A549 (cell line): ENCODE results near the gene NAA20. TPM values are rescaled to one million over a fixed set of nuclear protein-coding genes. Genes with fewer than 3 reads are reported as not detected.

ENCODE experiments used
- ATAC-seq, 2 experiments: fragments of 200-7000 bp in 1 of 2; fragments of >200 bp in 1 of 2; cut with Nextera tagmentation in 1 of 2; cut with Tn5 transposase in 1 of 2; 3 replicates each; pipeline versions ENCODE4 v1.8.0 to v1.9.1; 2018 to 2020; ENCODE audit warnings: mild to moderate bottlenecking in 1 of 2, moderate library complexity in 1 of 2
- CTCF ChIA-PET: fragments of 300-600 bp; sonication (Branson Sonifier 250); formaldehyde crosslinking; extraction: SDS; loops from one replicate; lab custom pipeline; 2021; ENCODE audit warnings: antibody characterized with exemption, inconsistent platforms; lab: Yijun Ruan, JAX
- POLR2A ChIA-PET: fragments of 350-600 bp; formaldehyde crosslinking; extraction: SDS; loops from one replicate; lab custom pipeline; 2021; ENCODE audit warnings: antibody characterized with exemption, inconsistent platforms; lab: Yijun Ruan, JAX
- DNase-seq, 2 experiments: peaks; one replicate each; pipeline versions ENCODE4 v3.0.0 to v3.0.0-alpha.2; 2011 to 2016; ENCODE audit warnings: low read depth in 1 of 2, low spot score in 1 of 2
- FAIRE-seq: peaks from 2 replicates; lab custom pipeline; 2011; peaks lifted over from hg19 to GRCh38; lab: Jason Lieb, UNC
- H3K27ac ChIP-seq, 2 experiments: fragments of >200 bp; sonication (Bioruptor Twin); formaldehyde crosslinking; 3 replicates each; pipeline ENCODE4 v1.5.1; 2016 to 2017
- H3K4me1 ChIP-seq: fragments of >200 bp; sonication (Bioruptor Twin); formaldehyde crosslinking; 3 replicates; pipeline ENCODE4 v1.6.1; 2016
- H3K4me2 ChIP-seq: fragments of >200 bp; sonication (Bioruptor Twin); formaldehyde crosslinking; 3 replicates; pipeline ENCODE4 v1.6.1; 2016
- H3K4me3 ChIP-seq: fragments of >200 bp; sonication (Bioruptor Twin); formaldehyde crosslinking; 3 replicates; pipeline ENCODE4 v1.5.1; 2016
- H3K9me3 ChIP-seq: fragments of >200 bp; sonication (Bioruptor Twin); formaldehyde crosslinking; 3 replicates; pipeline ENCODE4 v1.6.1; 2016
- ATOH8 ChIP-seq: fragments of 250-450 bp; sonication (Bioruptor Pico); IDR thresholded peaks from 2 replicates; pipeline ENCODE4 v1.5.0; 2020; ENCODE audit warnings: low read depth, mild to moderate bottlenecking, moderate library complexity
- CHD2 ChIP-seq: fragments of 150-350 bp; IDR thresholded peaks from 2 replicates; pipeline ENCODE4 v1.6.1; 2014; ENCODE audit warnings: low read length; ENCODE audit not compliant: partially characterized antibody
- CTCF ChIP-seq: fragments of >200 bp; sonication (Bioruptor Twin); formaldehyde crosslinking; IDR thresholded peaks from 3 replicates; pipeline ENCODE4 v1.5.1; 2016
- EHF ChIP-seq: fragments of 250-450 bp; sonication (Bioruptor Pico); IDR thresholded peaks from 2 replicates; pipeline ENCODE4 v1.5.0; 2020; ENCODE audit warnings: mild to moderate bottlenecking
- EHMT2 ChIP-seq: fragments of 200-600 bp; sonication (generic); IDR thresholded peaks from 2 replicates; pipeline ENCODE4 v1.6.1; 2016; ENCODE audit warnings: antibody characterized with exemption, low read depth, mild to moderate bottlenecking, moderate library complexity
- ELK1 ChIP-seq: fragments of 150-350 bp; IDR thresholded peaks from 2 replicates; pipeline ENCODE4 v1.6.1; 2014; ENCODE audit warnings: low read depth, mild to moderate bottlenecking, low read length
- FOSB ChIP-seq: fragments of 250-450 bp; sonication (Bioruptor Pico); IDR thresholded peaks from 2 replicates; pipeline ENCODE4 v1.5.0; 2020; ENCODE audit warnings: mild to moderate bottlenecking, moderate library complexity
- FOSL2 ChIP-seq, 2 experiments: fragments of 450-650 bp in 1 of 2; fragments of >200 bp in 1 of 2; sonication (Bioruptor Twin) in 1 of 2; formaldehyde crosslinking; IDR thresholded peaks; 2 replicates each; pipeline versions ENCODE4 v1.5.0 to v1.6.1; 2016 to 2020; ENCODE audit warnings: mild to moderate bottlenecking in 1 of 2, moderate library complexity in 1 of 2
- FOXS1 ChIP-seq: fragments of 250-450 bp; sonication (Bioruptor Pico); IDR thresholded peaks from 2 replicates; pipeline ENCODE4 v1.5.0; 2020; ENCODE audit warnings: mild to moderate bottlenecking, moderate library complexity
- HMGXB4 ChIP-seq: fragments of 250-450 bp; sonication (Bioruptor Pico); IDR thresholded peaks from 2 replicates; pipeline ENCODE4 v1.5.0; 2021; ENCODE audit warnings: mild to moderate bottlenecking, moderate library complexity, borderline replicate concordance
- HOXB5 ChIP-seq: fragments of 250-450 bp; sonication (Bioruptor Pico); IDR thresholded peaks from 2 replicates; pipeline ENCODE4 v1.5.0; 2020; ENCODE audit warnings: mild to moderate bottlenecking, moderate library complexity
- KDM1A ChIP-seq: fragments of 200-600 bp; sonication (generic); IDR thresholded peaks from 2 replicates; pipeline ENCODE4 v1.6.1; 2016; ENCODE audit warnings: low read depth, mild to moderate bottlenecking
- KDM5A ChIP-seq: fragments of 200-600 bp; sonication (generic); IDR thresholded peaks from 2 replicates; pipeline ENCODE4 v1.6.1; 2016; ENCODE audit warnings: antibody characterized with exemption, mild to moderate bottlenecking
- MAFK ChIP-seq: fragments of 450-650 bp; IDR thresholded peaks from 2 replicates; pipeline ENCODE4 v1.6.1; 2014; ENCODE audit not compliant: partially characterized antibody
- MAX ChIP-seq: IDR thresholded peaks from 2 replicates; pipeline ENCODE4 v1.6.1; 2012
- MAZ ChIP-seq: fragments of 150-350 bp; IDR thresholded peaks from 2 replicates; pipeline ENCODE4 v1.6.1; 2014; ENCODE audit warnings: antibody characterized with exemption, low read depth, low read length, borderline replicate concordance
- MYC ChIP-seq: IDR thresholded peaks from 2 replicates; pipeline ENCODE4 v1.6.1; 2012; ENCODE audit warnings: mild to moderate bottlenecking, inconsistent platforms, low read length, improper control_type of control experiment, borderline replicate concordance
- NFE2L2 ChIP-seq: fragments of 150-350 bp; conservative IDR thresholded peaks from 2 replicates; pipeline ENCODE4 v1.6.1; 2014; ENCODE audit warnings: low read length
- NPAS2 ChIP-seq: fragments of 250-450 bp; sonication (Bioruptor Pico); IDR thresholded peaks from 2 replicates; pipeline ENCODE4 v1.8.0; 2022; ENCODE audit warnings: mild to moderate bottlenecking, moderate library complexity, borderline replicate concordance
- NR3C1 ChIP-seq: fragments of >200 bp; sonication (Bioruptor Twin); formaldehyde crosslinking; IDR thresholded peaks from 3 replicates; pipeline ENCODE4 v1.6.1; 2017
- POLR2A ChIP-seq: IDR thresholded peaks from 2 replicates; pipeline ENCODE4 v1.6.1; 2012; ENCODE audit warnings: mild to moderate bottlenecking, low read length
- RAD21 ChIP-seq, 2 experiments: fragments of >200 bp in 1 of 2; sonication (Bioruptor Twin) in 1 of 2; formaldehyde crosslinking in 1 of 2; IDR thresholded peaks in 1 of 2; conservative IDR thresholded peaks in 1 of 2; 2 replicates in 1 of 2; 3 replicates in 1 of 2; pipeline ENCODE4 v1.6.1; 2012 to 2018; ENCODE audit warnings: inconsistent platforms in 1 of 2
- RCOR1 ChIP-seq: fragments of 150-350 bp; IDR thresholded peaks from 2 replicates; pipeline ENCODE4 v1.6.1; 2014; ENCODE audit warnings: antibody characterized with exemption, low read length, low read depth
- SMC3 ChIP-seq: fragments of >200 bp; sonication (Bioruptor Twin); formaldehyde crosslinking; IDR thresholded peaks from 3 replicates; pipeline ENCODE4 v1.6.1; 2018; ENCODE audit warnings: inconsistent platforms
- USF2 ChIP-seq: fragments of 450-650 bp; IDR thresholded peaks from 2 replicates; pipeline ENCODE4 v1.6.1; 2014; ENCODE audit warnings: antibody characterized with exemption
- ZC3H11A ChIP-seq: fragments of 450-650 bp; IDR thresholded peaks from 2 replicates; pipeline ENCODE4 v1.6.1; 2014; ENCODE audit warnings: antibody characterized with exemption, mild to moderate bottlenecking
- ZNF302 ChIP-seq: fragments of 250-450 bp; sonication (Bioruptor Pico); IDR thresholded peaks from 2 replicates; pipeline ENCODE4 v1.9.0; 2021; ENCODE audit warnings: inconsistent platforms, mild to moderate bottlenecking, moderate library complexity
- whole genome bisulfite sequencing: methylation state at CpG from one replicate; pipeline ENCODE4 v1.1.6; 2017; ENCODE audit errors: missing lambda C conversion rate; 5-methylcytosine and 5-hydroxymethylcytosine counted together
- polyA plus RNA-seq, 4 experiments: library from polyadenylated mRNA; depleted of rRNA in 3 of 4; stranded (reverse); fragments of >200 nt; fragmentation: RNase III in 1 of 4; extraction: RNeasy Plus Mini Kit Qiagen cat#74134 plus additional on column Dnase treatment in 1 of 4; gene quantifications; 2 replicates in 3 of 4; 3 replicates in 1 of 4; pipeline ENCODE4 v1.2.3, GENCODE V29; 2011 to 2017
- TF ChIP-seq, protein P1 (sequence below): fragments of >200 bp; sonication (Bioruptor Twin); formaldehyde crosslinking; IDR thresholded peaks from 2 replicates; pipeline ENCODE4 v1.6.1; 2016

The NAA20 gene
- polyA plus RNA-seq, 2 of the 4 experiments (the other 2 are of a cell fraction): 175 to 219 TPM

DNA sequence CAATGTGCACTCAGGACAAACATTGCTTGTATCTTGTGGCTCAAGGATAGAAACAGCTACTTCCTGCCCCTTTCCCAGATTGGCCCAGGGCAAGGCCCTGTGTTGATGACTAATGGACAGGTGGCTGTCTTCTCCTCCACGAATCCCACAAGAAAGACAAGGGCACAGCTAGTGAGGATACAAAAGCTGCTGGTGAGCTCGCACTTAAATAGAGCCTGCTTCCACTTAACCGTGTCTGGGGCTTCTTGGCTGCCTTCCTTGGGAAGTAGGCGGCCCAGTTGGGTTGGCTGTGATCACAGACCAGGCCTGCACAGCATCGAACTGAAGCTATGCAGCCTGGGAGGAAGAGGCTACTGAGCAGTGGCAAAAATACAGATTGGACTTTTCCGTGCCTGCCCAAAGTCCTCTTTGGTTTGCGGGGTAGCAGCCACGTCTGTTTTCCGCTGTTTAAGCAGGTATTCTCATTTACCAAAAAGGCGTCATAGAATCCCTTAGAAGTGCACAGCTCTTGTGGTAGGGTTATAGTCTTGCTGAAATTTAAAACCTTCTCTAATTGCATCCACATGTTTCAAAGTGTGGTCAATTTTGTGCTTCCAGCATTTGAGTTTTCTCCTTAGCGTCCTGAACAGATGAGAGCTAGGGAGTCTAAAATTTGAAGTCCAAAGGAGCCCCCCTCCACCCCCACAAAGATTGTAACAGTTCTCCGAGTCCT lies 23.0 kb upstream of the NAA20 start:
- peak overlapping the region; percentile 88 for H3K4me2 ChIP-seq
- H3K27ac ChIP-seq: peak overlapping the region; percentile 90 to 93
- POLR2A ChIA-PET: interaction anchor here (0.5 to 3.3 kb wide), 6 partner anchors 11 to 210 kb away, joined by 3 to 60 read pairs (median 6); no protein-coding TSS in a partner anchor
- DNase-seq: peak in 1 of 2 experiments; percentile 57
- peak; percentile 37 to 44; a peak in 5 of 6 replicates for ATAC-seq
- peak; percentile 32 for FAIRE-seq
- no peak for TF ChIP-seq FOSB
- TF ChIP-seq HMGXB4: no peak
- no peak for TF ChIP-seq RCOR1
- TF ChIP-seq ATOH8 (CRISPR knock-in tag): peak; percentile 38; the same call in 1 of the 2 replicates
- no peak for TF ChIP-seq MAZ
- TF ChIP-seq FOSL2 (IDR thresholded peaks at IDR 0.05): no peak
- TF ChIP-seq FOSL2 (CRISPR knock-in tag; IDR thresholded peaks at IDR 0.05): peak; percentile 42
- TF ChIP-seq, all 56 proteins: peak for 2
- peak overlapping the region; percentile 24; the same call in 2 of the 3 replicates for H3K4me3 ChIP-seq
- no peaks in the 10 kb centered on the region for H3K9me3 ChIP-seq
- peaks cover 52% of the 10 kb centered on the region for H3K4me1 ChIP-seq
- 73% methylated on average over 12 of the region's 12 CpGs for WGBS
- CTCF ChIA-PET: interaction anchor here (0.6 to 8.1 kb wide), 40 partner anchors 8 to 1519 kb away, joined by 3 to 80 read pairs (median 5); partner anchors contain the start of gene NAA20

DNA sequence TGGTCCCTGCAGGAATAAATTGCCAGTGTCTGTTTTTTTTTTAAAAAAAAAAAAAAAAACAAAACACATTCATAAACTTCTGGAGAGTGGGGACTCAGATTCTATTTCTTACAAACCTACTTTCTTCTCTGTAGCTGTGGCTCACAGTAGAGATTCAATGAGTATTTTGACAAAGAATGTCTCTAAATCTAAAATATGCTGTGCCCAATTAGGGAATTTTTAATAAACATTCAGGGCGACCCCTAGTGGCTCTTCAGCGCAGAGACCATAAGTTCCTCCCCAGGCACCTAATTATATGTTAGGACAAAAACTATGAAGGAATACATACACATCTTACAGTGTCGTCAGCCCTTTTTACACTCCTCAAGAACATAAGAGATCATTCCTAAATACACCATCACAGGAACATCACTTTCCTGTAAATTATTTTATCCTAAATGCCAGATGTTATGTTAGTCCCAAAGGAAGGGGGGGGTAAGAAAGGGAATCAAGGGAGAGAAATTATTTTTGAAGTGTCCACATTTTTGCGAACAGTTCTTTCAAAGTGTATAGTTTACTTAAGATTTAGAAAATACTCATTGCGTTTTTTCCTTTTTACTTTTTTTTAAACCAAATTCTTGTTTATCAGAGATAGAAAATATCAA lies 21.8 kb upstream of the NAA20 start:
- H3K4me2 ChIP-seq: peak overlapping the region; percentile 88; the same call in 2 of the 3 replicates
- TF ChIP-seq NR3C1: no peak
- TF ChIP-seq MAFK: no peak
- no peak for TF ChIP-seq KDM5A
- TF ChIP-seq, protein P1, sequence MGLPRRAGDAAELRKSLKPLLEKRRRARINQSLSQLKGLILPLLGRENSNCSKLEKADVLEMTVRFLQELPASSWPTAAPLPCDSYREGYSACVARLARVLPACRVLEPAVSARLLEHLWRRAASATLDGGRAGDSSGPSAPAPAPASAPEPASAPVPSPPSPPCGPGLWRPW: no peak
- TF ChIP-seq NPAS2: no peak
- no peak for TF ChIP-seq EHMT2
- no peak for TF ChIP-seq POLR2A
- peak; percentile 92 to 93 for TF ChIP-seq RAD21 (conservative IDR thresholded peaks at IDR 0.05 in 1 of 2, IDR thresholded peaks at IDR 0.05 in 1 of 2)
- TF ChIP-seq MYC: no peak
- TF ChIP-seq NFE2L2: no peak
- TF ChIP-seq CHD2: no peak
- no peak for TF ChIP-seq KDM1A
- peak; percentile 91 for TF ChIP-seq SMC3
- TF ChIP-seq CTCF: peak; percentile 94
- TF ChIP-seq USF2: no peak
- no peak for TF ChIP-seq FOSL2 (IDR thresholded peaks at IDR 0.05)
- no peak for TF ChIP-seq FOSL2 (CRISPR knock-in tag; IDR thresholded peaks at IDR 0.05)
- TF ChIP-seq EHF (CRISPR knock-in tag): no peak
- no peak for TF ChIP-seq ZNF302
- peak; percentile 24; the same call in 1 of the 2 replicates for TF ChIP-seq MAX
- TF ChIP-seq ZC3H11A: no peak
- TF ChIP-seq ELK1: no peak
- no peak for TF ChIP-seq HOXB5
- no peak for TF ChIP-seq FOXS1 (CRISPR knock-in tag)

More for the DNA sequence above, 21.8 kb upstream of the NAA20 start:
- Histone ChIP-seq H3K27ac (peak overlapping the region; percentile 90 to 93), H3K4me1 (peaks cover 51% of the 10 kb centered on the region), H3K9me3 (no peaks in the 10 kb centered on the region), H3K4me3 (no peak overlapping the region)
- 17% methylated on average over 5 of the region's 5 CpGs for WGBS
- FAIRE-seq (no peak), ATAC-seq (no peak), DNase-seq (peak; percentile 55 to 61)
- CTCF ChIA-PET: interaction anchor here (0.5 to 8.1 kb wide), 45 partner anchors 9 to 1520 kb away, joined by 3 to 80 read pairs (median 3); no protein-coding TSS in a partner anchor
- POLR2A ChIA-PET: interaction anchor here (3.3 kb wide), 1 partner anchor 19 kb away, joined by 60 read pairs; no protein-coding TSS in a partner anchor
